GM13976 (cell line): ENCODE data around the gene CLMN.

Experiments used
- DNase-seq: peaks from one replicate; pipeline ENCODE4 v3.0.0; 2012; ENCODE audit warnings: low spot score
- CTCF ChIP-seq: IDR thresholded peaks from 2 replicates; pipeline ENCODE4 v1.5.1; 2012; ENCODE audit warnings: borderline replicate concordance, mild to moderate bottlenecking; ENCODE audit not compliant: insufficient read depth; ENCODE audit errors: extremely low read depth, missing control alignments, control extremely low read depth
- in situ Hi-C: fragments of 300-500 bp; cut with MboI; formaldehyde crosslinking; loops from one replicate; pipeline ENCODE4 v1.12.0; 2022; ENCODE audit warnings: low sequenced_read_pairs, mixed read lengths, inconsistent platforms; ENCODE audit not compliant: unreplicated experiment

CLMN gene

GRCh38 chr14:95157327-95158189 lies 162.2 kb downstream of the CLMN start, which contains the start of gene DICER1:
TSS of gene DICER1 (minus strand) at chr14:95157529. CDS start at chr14:95133458, 24,071 bp downstream.
- in situ Hi-C loops, result no loop called here
- DNase-seq, result peak; percentile 99
- TF ChIP-seq CTCF, result no peak

GRCh38 chr14:95157048-95157326 lies 162.7 kb downstream of the CLMN start:
- TF ChIP-seq CTCF, result no peak
- in situ Hi-C loops, result no loop called here

GRCh38 chr14:95156161-95157047 lies 163.3 kb downstream of the CLMN start:
- in situ Hi-C loops, result no loop called here
- DNase-seq, result peak; percentile 20
- TF ChIP-seq CTCF, result no peak

More at GRCh38 chr14:95157048-95157326, 162.7 kb downstream of the CLMN start:
- DNase-seq, result no peak

GRCh38 chr14:95155045-95155444 lies 164.7 kb downstream of the CLMN start:
- TF ChIP-seq CTCF, result no peak
- in situ Hi-C loops, result no loop called here
- DNase-seq, result no peak

- in situ Hi-C loops, result no loop called here
- TF ChIP-seq CTCF, result no peak
- DNase-seq, result no peak
Measured at GRCh38 chr14:95153866-95154265, 165.8 kb downstream of the CLMN start.

- in situ Hi-C loops, result no loop called here
- no peak for DNase-seq
- no peak for TF ChIP-seq CTCF
Measured at GRCh38 chr14:95151561-95151960, 168.1 kb downstream of the CLMN start.
